ENCODE results near the gene MYO1B. TPM values are rescaled to one million over a fixed set of nuclear protein-coding genes. Genes with fewer than 3 reads are reported as not detected.

MYO1B gene
- total and polyA plus RNA-seq, 2 of the 4 experiments (the other 2 are of a cell fraction) = 57.2 to 116 TPM

- TF ChIP-seq SMC3 (IDR thresholded peaks at IDR 0.05; ENCODE audit: low read depth, low read length) = no peak
Observed at GRCh38 chr2:191376981-191377629, 131.9 kb downstream of the MYO1B start (continued).

- Histone ChIP-seq H2AK5ac (ENCODE audit: low read depth, low read length) (no peak overlapping the region), H3K56ac (ENCODE audit: extremely low read depth, insufficient read depth, low read length) (0 out of 2 replicates have a peak overlapping the region, but pooled peaks have one; percentile 32), H4K91ac (ENCODE audit: insufficient read depth, low read depth, low read length) (0 out of 2 replicates have a peak overlapping the region, but pooled peaks have one; percentile 1), H4K5ac (ENCODE audit: low read depth, low read length) (no peak overlapping the region; the same call in 1 of the 2 replicates), H3K23ac (ENCODE audit: low read depth, low read length) (peak overlapping the region; percentile 38; the same call in 1 of the 2 replicates), H3K9me1 (ENCODE audit: insufficient read depth, low read length) (peaks cover 12% of the 10 kb centered on the region), H3K27me3 (ENCODE audit: control insufficient read depth, insufficient read depth, low read length) (no peaks in the 10 kb centered on the region), H2AFZ (replicated peaks; ENCODE audit: low read length, poor library complexity) (no peak overlapping the region), H3K4ac (ENCODE audit: low read depth, low read length) (peak overlapping the region; percentile 24; the same call in 1 of the 2 replicates), H3K79me1 (ENCODE audit: low read depth in 1 of 2, low read length in 2 of 2) (peaks cover 25 to 40% of the 10 kb centered on the region in 2 experiments), H3K36me3 (ENCODE audit: control insufficient read depth, insufficient read depth, low read length) (peaks cover 15% of the 10 kb centered on the region), H3K27ac (ENCODE audit: insufficient read depth, low read length) (peak overlapping the region; percentile 17; the same call in 1 of the 2 replicates), H3K9me3 (ENCODE audit: control insufficient read depth, insufficient read depth, low read length) (no peaks in the 10 kb centered on the region), H2BK20ac (ENCODE audit: low read depth, low read length) (peak overlapping the region; percentile 65), H2BK120ac (ENCODE audit: low read depth, low read length) (peak overlapping the region; percentile 41), H2AK9ac (replicated peaks; ENCODE audit: low read depth, low read length, poor library complexity) (no peak overlapping the region), H2BK5ac (ENCODE audit: low read depth, low read length, poor library complexity, severe bottlenecking) (peak overlapping the region; percentile 46), H3K4me3 (ENCODE audit: insufficient read depth, low read depth, low read length) (no peak overlapping the region), H3K4me1 (ENCODE audit: control insufficient read depth, insufficient read depth, low read length) (peaks cover 12% of the 10 kb centered on the region), H3K14ac (replicated peaks; ENCODE audit: low read depth, low read length) (peak overlapping the region; percentile 38), H4K20me1 (ENCODE audit: insufficient read depth, low read length) (no peaks in the 10 kb centered on the region), H3K4me2 (ENCODE audit: low read depth, low read length) (no peak overlapping the region), H3K9ac (ENCODE audit: low read depth, low read length) (no peak overlapping the region), H4K8ac (ENCODE audit: low read depth in 2 of 2, low read length in 2 of 2) (peak overlapping the region in 1 of 2 experiments; percentile 31; a peak in 1 of 4 replicates), H3K18ac (ENCODE audit: low read depth, low read length) (peak overlapping the region; percentile 21; the same call in 1 of the 2 replicates), H2BK15ac (ENCODE audit: low read depth, low read length) (0 out of 3 replicates have a peak overlapping the region, but pooled peaks have one; percentile 23)
- DNase-seq = no peak
- intact Hi-C loops (cut with micrococcal nuclease) (no loop called here), dilution Hi-C loops (cut with HindIII; ENCODE audit: low sequenced_read_pairs, unreplicated experiment) (no loop called here), in situ Hi-C loops (cut with MboI; ENCODE audit: low sequenced_read_pairs) (no loop called here)
- ATAC-seq (ENCODE audit: low read depth) = no peak
- POLR2A ChIA-PET (ENCODE audit: unreplicated experiment) = no interaction called here
- no TSS peak for BruUV-seq (replicated peaks)
- CTCF ChIA-PET = interaction anchor here (1.2 to 1.5 kb wide), 2 partner anchors 76 to 161 kb away, joined by 3 read pairs; no protein-coding TSS in a partner anchor
- TF ChIP-seq CHD1 (IDR thresholded peaks at IDR 0.05; ENCODE audit: low read depth, low read length) (no peak), RAD21 (IDR thresholded peaks at IDR 0.05; ENCODE audit: low read length) (no peak), CEBPB (IDR thresholded peaks at IDR 0.05; ENCODE audit: low read depth, low read length) (0 out of 2 replicates have a peak, but pooled peaks have one; percentile 7)
Observed at GRCh38 chr2:191379375-191379774, 134.2 kb downstream of the MYO1B start.

All from IMR-90 (cell line).